Hepatocyte (in vitro differentiated cells): Measurements from ENCODE around the gene ARHGAP6. TPM values are rescaled to one million over a fixed set of nuclear protein-coding genes. Genes with fewer than 3 reads are reported as not detected.

ENCODE experiments used
- DNase-seq: peaks from one replicate; pipeline ENCODE4 v3.0.0-alpha.2; 2016; ENCODE audit warnings: low spot score
- H2AFZ ChIP-seq: fragments of 200-600 bp; sonication (generic); 2 replicates; pipeline ENCODE4 v1.6.0; 2016; ENCODE audit warnings: antibody characterized with exemption, mild to moderate bottlenecking
- H3K27ac ChIP-seq: fragments of 200-600 bp; sonication (generic); 2 replicates; pipeline ENCODE4 v1.5.1; 2016; ENCODE audit warnings: mild to moderate bottlenecking
- H3K27me3 ChIP-seq: fragments of 200-600 bp; sonication (generic); 2 replicates; pipeline ENCODE4 v1.6.1; 2016
- H3K36me3 ChIP-seq: fragments of 200-600 bp; sonication (generic); replicated peaks from 2 replicates; pipeline ENCODE4 v1.5.1; 2016; ENCODE audit warnings: low read depth; ENCODE audit not compliant: insufficient read depth
- H3K4me1 ChIP-seq: fragments of 200-600 bp; sonication (generic); 2 replicates; pipeline ENCODE4 v1.5.1; 2016; ENCODE audit warnings: mild to moderate bottlenecking, moderate library complexity; ENCODE audit not compliant: insufficient read depth
- H3K4me2 ChIP-seq: fragments of 200-600 bp; sonication (generic); 2 replicates; pipeline ENCODE4 v1.6.0; 2016
- H3K4me3 ChIP-seq: fragments of 200-600 bp; sonication (generic); 2 replicates; pipeline ENCODE4 v1.5.1; 2016; ENCODE audit warnings: mild to moderate bottlenecking
- H3K79me2 ChIP-seq: fragments of 200-600 bp; sonication (generic); 2 replicates; pipeline ENCODE4 v1.6.0; 2017; ENCODE audit warnings: mild to moderate bottlenecking
- H3K9me2 ChIP-seq: fragments of 200-600 bp; sonication (generic); replicated peaks from 2 replicates; pipeline ENCODE4 v1.6.0; 2017; ENCODE audit warnings: mild to moderate bottlenecking; ENCODE audit not compliant: insufficient read depth
- H3K9me3 ChIP-seq: fragments of 200-600 bp; sonication (generic); 2 replicates; pipeline ENCODE4 v1.5.1; 2016; ENCODE audit warnings: low read depth, mild to moderate bottlenecking
- H4K20me1 ChIP-seq: fragments of 200-600 bp; sonication (generic); 2 replicates; pipeline ENCODE4 v1.6.0; 2016; ENCODE audit warnings: mild to moderate bottlenecking; ENCODE audit not compliant: insufficient read depth, poor library complexity, severe bottlenecking
- CTCF ChIP-seq: fragments of 200-600 bp; sonication (generic); IDR thresholded peaks from 2 replicates; pipeline ENCODE4 v1.5.1; 2016; ENCODE audit warnings: antibody characterized with exemption, mild to moderate bottlenecking; ENCODE audit not compliant: poor library complexity
- EZH2 ChIP-seq: fragments of 200-600 bp; sonication (generic); IDR thresholded peaks from 2 replicates; pipeline ENCODE4 v1.6.1; 2016; ENCODE audit warnings: antibody characterized with exemption, mild to moderate bottlenecking, borderline replicate concordance
- EZH2phosphoT487 ChIP-seq: fragments of 200-600 bp; sonication (generic); IDR thresholded peaks from one replicate; pipeline ENCODE4 v1.6.1; 2018; ENCODE audit warnings: antibody characterized with exemption, mild to moderate bottlenecking, low read depth, moderate library complexity; ENCODE audit not compliant: unreplicated experiment, severe bottlenecking
- WGBS: methylation state at CpG from one replicate; pipeline ENCODE4 v1.1.6; 2016; ENCODE audit warnings: low lambda C conversion rate; ENCODE audit errors: missing lambda C conversion rate; 5-methylcytosine and 5-hydroxymethylcytosine counted together
- polyA plus RNA-seq: library from polyadenylated mRNA; unstranded; fragments of >200 nt; fragmentation: Nextera tagmentation; extraction: Ambion mirVana; gene quantifications from 2 replicates; pipeline ENCODE4 v1.2.1, GENCODE V29; 2016
- total RNA-seq: library from RNA; depleted of rRNA; stranded (reverse); fragments of >200 nt; gene quantifications from 2 replicates; pipeline ENCODE4 v1.2.3, GENCODE V29; 2014

ARHGAP6 gene
- total and polyA plus RNA-seq, 2 experiments from 2014 or later = 4.9 to 6.9 TPM

DNA sequence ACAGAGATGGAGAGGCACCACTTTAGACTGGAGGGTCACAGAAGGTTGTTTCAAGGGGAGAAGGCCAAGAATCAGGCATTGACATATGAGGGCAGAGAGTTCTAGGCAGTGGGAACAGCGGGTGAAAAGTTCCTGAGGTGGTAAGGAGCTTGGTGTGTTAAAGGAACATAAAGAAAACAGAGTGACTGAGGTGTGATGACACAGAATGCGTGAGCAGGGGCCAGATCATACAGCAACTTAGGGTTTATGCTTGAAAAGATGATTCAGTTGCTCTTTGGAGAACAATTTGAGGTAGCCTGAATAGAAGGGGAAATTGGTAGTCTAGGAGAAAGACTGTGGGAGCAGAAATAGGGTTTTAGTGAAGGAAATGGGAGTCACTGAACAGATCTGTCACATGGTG, 193.3 kb downstream of the ARHGAP6 start:
- WGBS = 70% methylated on average over 2 of the region's 2 CpGs
- DNase-seq = no peak
- Histone ChIP-seq H3K4me1 (no peaks in the 10 kb centered on the region), H2AFZ (no peak overlapping the region), H3K9me2 (no peaks in the 10 kb centered on the region), H3K27ac (no peak overlapping the region), H4K20me1 (no peaks in the 10 kb centered on the region), H3K4me2 (no peak overlapping the region), H3K79me2 (no peaks in the 10 kb centered on the region), H3K4me3 (no peak overlapping the region), H3K27me3 (no peaks in the 10 kb centered on the region), H3K9me3 (no peaks in the 10 kb centered on the region), H3K36me3 (no peaks in the 10 kb centered on the region)
- TF ChIP-seq CTCF (no peak), EZH2phosphoT487 (no peak), EZH2 (no peak)

DNA sequence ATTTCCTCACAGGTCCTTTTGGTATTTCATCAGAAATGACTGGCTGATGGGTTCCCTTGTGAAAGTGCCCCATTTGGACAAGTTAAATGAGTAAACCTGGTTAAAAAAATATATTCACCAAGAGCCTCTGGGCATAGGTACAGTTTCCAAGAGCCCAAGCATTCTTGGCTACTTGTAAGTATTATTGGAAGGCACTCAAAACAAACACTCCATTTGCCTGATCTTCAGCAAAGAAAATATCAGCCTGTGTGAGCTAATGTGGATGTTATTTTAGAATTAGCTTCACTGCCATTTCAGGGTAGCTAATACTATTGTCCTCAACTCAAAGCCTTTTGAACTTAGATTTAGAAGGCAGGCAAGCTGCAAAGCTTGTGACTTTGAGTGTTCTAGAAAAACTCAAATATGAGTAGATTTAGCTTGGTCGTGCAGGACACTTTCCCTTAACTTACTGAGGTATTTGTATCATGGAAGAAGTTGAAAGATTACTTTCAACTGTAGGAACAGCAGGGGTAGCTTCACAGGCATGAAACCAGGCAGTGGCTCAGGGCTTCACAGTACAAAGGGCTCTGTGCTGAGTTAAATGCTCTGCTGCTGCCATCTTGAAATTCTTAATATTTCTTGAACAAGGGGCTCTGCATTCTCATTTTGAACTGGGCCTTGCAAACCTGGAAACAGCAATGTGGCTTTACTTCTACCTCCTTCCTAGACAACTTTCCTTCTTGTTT, 195.3 kb downstream of the ARHGAP6 start:
- Histone ChIP-seq H3K36me3 (no peaks in the 10 kb centered on the region), H3K79me2 (no peaks in the 10 kb centered on the region), H3K27ac (no peak overlapping the region), H3K9me2 (no peaks in the 10 kb centered on the region), H3K4me3 (no peak overlapping the region), H4K20me1 (no peaks in the 10 kb centered on the region), H2AFZ (no peak overlapping the region), H3K4me1 (no peaks in the 10 kb centered on the region), H3K4me2 (no peak overlapping the region), H3K9me3 (no peaks in the 10 kb centered on the region), H3K27me3 (no peaks in the 10 kb centered on the region)
- WGBS = 32% methylated on average over 1 of the region's 1 CpG
- no peak for DNase-seq
- TF ChIP-seq EZH2 (no peak), CTCF (no peak), EZH2phosphoT487 (no peak)

GRCh38 chrX:11465648-11466411, 199.9 kb downstream of the ARHGAP6 start:
- Histone ChIP-seq H3K36me3 (no peaks in the 10 kb centered on the region), H3K79me2 (no peaks in the 10 kb centered on the region), H2AFZ (no peak overlapping the region), H3K4me2 (no peak overlapping the region), H3K4me1 (peaks cover 8% of the 10 kb centered on the region), H3K9me2 (no peaks in the 10 kb centered on the region), H3K27me3 (no peaks in the 10 kb centered on the region), H3K9me3 (no peaks in the 10 kb centered on the region), H3K27ac (no peak overlapping the region), H4K20me1 (no peaks in the 10 kb centered on the region), H3K4me3 (no peak overlapping the region)
- DNase-seq = no peak
- 61% methylated on average over 5 of the region's 5 CpGs for WGBS
- TF ChIP-seq CTCF = no peak
- TF ChIP-seq EZH2phosphoT487 = no peak
- TF ChIP-seq EZH2 = no peak
